Kidney (tissue), 14 donors: Measurements from ENCODE around the gene TRPM4. TPM values are rescaled to one million over a fixed set of nuclear protein-coding genes. Genes with fewer than 3 reads are reported as not detected.
"Not testable (repeated sequence)": the region's sequence is repeated elsewhere in the genome, so short reads cannot be mapped to it uniquely, and the experiment has no call there.

Experiments used
- DNase-seq, 5 donors: peaks; one replicate each; pipeline ENCODE4 v3.0.0-alpha.2; 2013 to 2020
- FAIRE-seq: peaks from 2 replicates; lab custom pipeline; 2012; peaks lifted over from hg19 to GRCh38; lab: Jason Lieb, UNC
- H3K27ac ChIP-seq, 2 donors: one replicate each; pipeline ENCODE4 v1.7.0; 2013; ENCODE audit warnings: low read depth in 2 of 2, low read length in 2 of 2, inconsistent platforms in 1 of 2
- H3K27me3 ChIP-seq: one replicate; pipeline ENCODE4 v1.7.1; 2013; ENCODE audit warnings: low read length, inconsistent platforms; ENCODE audit not compliant: control insufficient read depth, insufficient read depth
- H3K36me3 ChIP-seq, 3 donors: one replicate each; pipeline versions ENCODE4 v1.7.0 to v1.7.1; 2013; ENCODE audit warnings: low read length in 3 of 3, control low read depth in 1 of 3, inconsistent platforms in 1 of 3; ENCODE audit not compliant: insufficient read depth in 3 of 3, control insufficient read depth in 2 of 3
- H3K4me1 ChIP-seq, 3 donors: one replicate each; pipeline versions ENCODE4 v1.7.0 to v1.7.1; 2013; ENCODE audit warnings: low read length in 3 of 3, inconsistent platforms in 1 of 3, low read depth in 1 of 3; ENCODE audit not compliant: control insufficient read depth in 2 of 3, insufficient read depth in 2 of 3
- H3K4me3 ChIP-seq, 3 donors: one replicate each; pipeline versions ENCODE4 v1.7.0 to v1.8.1; 2013; ENCODE audit warnings: low read length in 3 of 3, control low read depth in 1 of 3, inconsistent platforms in 1 of 3
- H3K9ac ChIP-seq, 3 donors: one replicate each; pipeline versions ENCODE4 v1.7.0 to v1.7.1; 2013; ENCODE audit warnings: low read length in 3 of 3, control low read depth in 1 of 3, inconsistent platforms in 1 of 3
- H3K9me3 ChIP-seq, 3 donors: one replicate each; pipeline versions ENCODE4 v1.7.0 to v1.7.1; 2013; ENCODE audit warnings: low read length in 3 of 3, control low read depth in 1 of 3, inconsistent platforms in 1 of 3; ENCODE audit not compliant: control insufficient read depth in 2 of 3, insufficient read depth in 1 of 3
- intact Hi-C: fragments of 100-400 bp; cut with DNase I; formaldehyde crosslinking; loops from one replicate; pipeline ENCODE4 v1.11.1; 2022
- polyA plus RNA-seq: library from polyadenylated mRNA; stranded (reverse); fragments of 350-450 nt; fragmentation: Illumina TruSeq; extraction: RNeasy Lipid Tissue Mini Kit (QIAGEN cat#74804); gene quantifications from one replicate; pipeline ENCODE4 v1.2.3, GENCODE V29; 2014; ENCODE audit warnings: low read depth, low replicate concordance; ENCODE audit not compliant: insufficient read depth
- total RNA-seq: library from RNA; stranded (reverse); fragmentation: NEBNext Ultra II Directional; extraction: Animal tissue kit (Norgen Biotek cat#: 25700); gene quantifications from one replicate; pipeline ENCODE4 v1.2.1, GENCODE V29; 2021
- TF ChIP-seq, protein P1 (sequence below): IDR thresholded peaks from 3 replicates; pipeline ENCODE4 v1.5.1; 2012; ENCODE audit warnings: mild to moderate bottlenecking, moderate library complexity, borderline replicate concordance; ENCODE audit not compliant: insufficient read depth; ENCODE audit errors: extremely low read depth
- donor health status: control.
- donor health status: control.
- donor health status: control.
- donor health status: control.
- donor health status: control.
- donor health status: DM: yes; HTN: yes; CAD: no.
- donor health status: Normal renal cell carcinoma (clear cell type).

Gene TRPM4
- total and polyA plus RNA-seq, 2 donors from 2014 or later: 47.6 to 89.1 TPM

DNA sequence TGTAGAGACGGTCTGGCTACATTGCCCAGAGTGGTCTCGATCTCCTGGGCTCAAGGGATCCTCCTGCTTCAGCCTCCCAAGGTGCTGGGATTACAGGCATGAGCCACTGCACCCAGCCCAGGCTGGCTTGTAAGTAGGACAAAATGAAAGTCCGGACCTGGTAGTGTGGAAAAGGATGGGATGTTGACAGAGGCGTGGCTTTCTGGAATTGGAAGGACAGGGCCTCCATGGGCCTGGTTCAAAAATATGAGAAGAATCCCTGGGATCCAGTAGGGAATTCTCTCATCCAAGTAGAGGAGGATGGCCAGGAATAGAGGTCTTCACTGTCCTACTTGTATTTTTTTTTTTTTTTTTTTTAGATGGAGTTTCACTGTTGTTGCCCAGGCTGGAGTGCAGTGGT is 64.9 kb downstream of the TRPM4 start:
- no peaks in the 10 kb centered on the region for H3K9me3 ChIP-seq
- no peaks in the 10 kb centered on the region for H3K36me3 ChIP-seq
- no peak overlapping the region for H3K9ac ChIP-seq
- no peak for FAIRE-seq
- no peak overlapping the region for H3K4me3 ChIP-seq
- no peak for DNase-seq
- intact Hi-C loops: loop anchor here (10.0 kb wide), 1 partner anchor 212 kb away; no protein-coding TSS in a partner anchor
- TF ChIP-seq, protein P1, sequence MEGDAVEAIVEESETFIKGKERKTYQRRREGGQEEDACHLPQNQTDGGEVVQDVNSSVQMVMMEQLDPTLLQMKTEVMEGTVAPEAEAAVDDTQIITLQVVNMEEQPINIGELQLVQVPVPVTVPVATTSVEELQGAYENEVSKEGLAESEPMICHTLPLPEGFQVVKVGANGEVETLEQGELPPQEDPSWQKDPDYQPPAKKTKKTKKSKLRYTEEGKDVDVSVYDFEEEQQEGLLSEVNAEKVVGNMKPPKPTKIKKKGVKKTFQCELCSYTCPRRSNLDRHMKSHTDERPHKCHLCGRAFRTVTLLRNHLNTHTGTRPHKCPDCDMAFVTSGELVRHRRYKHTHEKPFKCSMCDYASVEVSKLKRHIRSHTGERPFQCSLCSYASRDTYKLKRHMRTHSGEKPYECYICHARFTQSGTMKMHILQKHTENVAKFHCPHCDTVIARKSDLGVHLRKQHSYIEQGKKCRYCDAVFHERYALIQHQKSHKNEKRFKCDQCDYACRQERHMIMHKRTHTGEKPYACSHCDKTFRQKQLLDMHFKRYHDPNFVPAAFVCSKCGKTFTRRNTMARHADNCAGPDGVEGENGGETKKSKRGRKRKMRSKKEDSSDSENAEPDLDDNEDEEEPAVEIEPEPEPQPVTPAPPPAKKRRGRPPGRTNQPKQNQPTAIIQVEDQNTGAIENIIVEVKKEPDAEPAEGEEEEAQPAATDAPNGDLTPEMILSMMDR: no peak
- no peaks in the 10 kb centered on the region for H3K27me3 ChIP-seq
- H3K27ac ChIP-seq: no peak overlapping the region
- no peaks in the 10 kb centered on the region for H3K4me1 ChIP-seq

DNA sequence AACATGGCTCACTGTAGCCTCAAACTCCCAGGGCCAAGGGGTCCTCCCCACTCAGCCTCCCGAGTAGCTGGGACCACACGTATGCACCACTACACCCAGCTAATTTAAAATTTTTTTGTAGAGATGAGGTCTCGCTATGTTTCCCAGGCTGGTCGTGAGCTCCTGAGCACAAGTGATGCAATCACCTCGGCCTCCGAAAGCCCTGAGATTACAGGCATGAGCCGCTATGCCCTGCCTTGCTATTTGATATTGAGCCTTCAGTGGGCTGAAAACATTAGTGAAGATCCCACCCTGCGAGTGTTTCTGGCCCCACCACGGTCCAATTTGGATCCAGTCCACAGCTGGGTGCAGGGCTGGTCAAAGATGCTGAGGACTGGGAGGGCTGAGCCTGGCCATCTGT is 65.9 kb downstream of the TRPM4 start:
- Histone ChIP-seq H3K4me3 (no peak overlapping the region), H3K9ac (no peak overlapping the region), H3K4me1 (no peaks in the 10 kb centered on the region), H3K36me3 (no peaks in the 10 kb centered on the region), H3K27me3 (no peaks in the 10 kb centered on the region), H3K27ac (no peak overlapping the region), H3K9me3 (no peaks in the 10 kb centered on the region)
- DNase-seq: no peak
- intact Hi-C loops: loop anchor here (10.0 kb wide), 1 partner anchor 211 kb away; no protein-coding TSS in a partner anchor
- FAIRE-seq: no peak
- TF ChIP-seq, protein P1: no peak

DNA sequence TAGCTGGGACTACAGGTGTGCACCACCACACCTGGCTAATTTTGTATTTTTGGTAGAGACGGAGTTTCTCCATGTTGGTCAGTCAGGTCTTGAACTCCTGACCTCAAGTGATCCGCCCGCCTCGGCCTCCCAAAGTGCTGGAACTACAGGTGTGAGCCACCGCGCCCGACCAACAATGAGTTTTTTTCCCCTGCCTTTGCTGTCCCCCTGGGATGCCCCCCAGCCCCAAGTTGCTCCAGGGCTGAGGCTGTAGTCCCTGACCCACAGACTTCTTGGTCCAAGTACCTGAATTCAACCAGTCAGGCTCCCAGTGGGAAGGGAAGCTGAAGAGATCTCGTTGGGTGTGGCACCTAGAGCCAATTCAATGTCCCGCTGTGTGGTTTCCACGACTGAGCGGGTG is 66.8 kb downstream of the TRPM4 start:
- not testable (repeated sequence) for H3K9me3 ChIP-seq, H3K36me3 ChIP-seq, H3K27ac ChIP-seq, H3K9ac ChIP-seq, DNase-seq, H3K4me1 ChIP-seq, H3K27me3 ChIP-seq, H3K4me3 ChIP-seq, FAIRE-seq
- intact Hi-C loops: loop anchor here (10.0 kb wide), 1 partner anchor 210 kb away; no protein-coding TSS in a partner anchor

DNA sequence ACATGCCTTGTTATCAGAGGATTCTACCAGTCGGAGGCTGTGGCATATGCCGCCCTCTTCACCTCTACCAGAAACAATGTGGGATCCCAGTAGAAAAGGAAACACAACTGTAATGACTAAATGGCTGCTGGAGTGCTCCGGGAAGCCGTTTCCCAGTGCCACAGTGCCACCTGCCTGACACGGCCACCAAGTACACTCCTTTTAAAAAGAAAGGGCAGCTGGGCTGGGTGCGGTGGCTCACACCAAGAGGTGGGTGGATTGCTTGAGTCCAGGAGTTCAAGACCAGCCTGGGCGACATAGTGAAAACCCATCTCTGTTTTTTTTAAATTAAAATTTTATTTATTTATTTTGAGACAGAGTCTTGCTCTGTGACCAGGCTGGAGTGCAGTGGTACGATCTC is 67.3 kb downstream of the TRPM4 start:
- TF ChIP-seq, protein P1: peak; percentile 42
- Histone ChIP-seq H3K4me1 (no peaks in the 10 kb centered on the region), H3K27ac (no peak overlapping the region), H3K9me3 (no peaks in the 10 kb centered on the region), H3K4me3 (no peak overlapping the region), H3K36me3 (no peaks in the 10 kb centered on the region), H3K27me3 (no peaks in the 10 kb centered on the region), H3K9ac (no peak overlapping the region)
- no peak for FAIRE-seq
- DNase-seq: peak in 3 of 5 donors; percentile 42 to 76 (median 76)
- intact Hi-C loops: loop anchor here (10.0 kb wide), 1 partner anchor 210 kb away; no protein-coding TSS in a partner anchor
